Thyroid gland (tissue), 4 donors: ENCODE measurements around the gene NXN.

ENCODE experiments used
- CTCF ChIP-seq, 6 experiments: fragments of 200-600 bp in 3 of 6; fragments of 450-650 bp in 3 of 6; sonication (generic) in 3 of 6; IDR thresholded peaks; one replicate each; pipeline ENCODE4 v1.5.1; 2016 to 2019; ENCODE audit warnings: antibody characterized with exemption in 6 of 6, mild to moderate bottlenecking in 2 of 6, inconsistent platforms in 1 of 6, moderate library complexity in 1 of 6
- POLR2A ChIP-seq, 2 donors: fragments of 450-650 bp; IDR thresholded peaks; one replicate each; pipeline ENCODE4 v1.6.1; 2017; ENCODE audit warnings: antibody characterized with exemption in 2 of 2, mild to moderate bottlenecking in 2 of 2, moderate library complexity in 1 of 2

- TF ChIP-seq POLR2A (IDR thresholded peaks at IDR 0.05) (no peak), CTCF (IDR thresholded peaks at IDR 0.05) (no peak)
These were observed 14.1 kb downstream of the NXN start for GRCh38 chr17:965311-965989.
